SJCRH30 (cell line): ENCODE measurements around the gene TOM1L2. TPM values are rescaled to one million over a fixed set of nuclear protein-coding genes. Genes with fewer than 3 reads are reported as not detected.

Experiments
- DNase-seq, 2 experiments: peaks; one replicate each; pipeline ENCODE4 v3.0.0-alpha.2; 2015 to 2020
- H3K27ac ChIP-seq: fragments of 250-450 bp; sonication (Bioruptor Pico); 2 replicates; pipeline ENCODE4 v1.5.1; 2020; ENCODE audit warnings: mild to moderate bottlenecking, moderate library complexity
- H3K27me3 ChIP-seq: fragments of 250-450 bp; sonication (Bioruptor Pico); 2 replicates; pipeline ENCODE4 v1.5.1; 2020; ENCODE audit warnings: mild to moderate bottlenecking, moderate library complexity
- H3K36me3 ChIP-seq: fragments of 250-450 bp; sonication (Bioruptor Pico); 2 replicates; pipeline ENCODE4 v1.5.1; 2020; ENCODE audit warnings: mild to moderate bottlenecking, moderate library complexity
- H3K4me1 ChIP-seq: fragments of 250-450 bp; sonication (Bioruptor Pico); 2 replicates; pipeline ENCODE4 v1.5.1; 2020; ENCODE audit warnings: mild to moderate bottlenecking, moderate library complexity
- H3K4me3 ChIP-seq: fragments of 250-450 bp; sonication (Bioruptor Pico); 2 replicates; pipeline ENCODE4 v1.5.1; 2020; ENCODE audit warnings: mild to moderate bottlenecking, moderate library complexity
- H3K9me3 ChIP-seq: fragments of 250-450 bp; sonication (Bioruptor Pico); replicated peaks from 2 replicates; pipeline ENCODE4 v1.5.1; 2020; ENCODE audit warnings: mild to moderate bottlenecking, moderate library complexity
- total RNA-seq: library from RNA; depleted of rRNA; stranded (reverse); fragments of >200 nt; shearing (Covaris generic); gene quantifications from 2 replicates; pipeline ENCODE4 v1.2.3, GENCODE V29; 2014

The TOM1L2 gene
- total RNA-seq, 1 experiment from 2014 or later = 30.0 TPM

GRCh38 chr17:17827826-17828621 is 144.2 kb downstream of the TOM1L2 start:
- Histone ChIP-seq H3K4me1 (peaks cover 23% of the 10 kb centered on the region), H3K36me3 (no peaks in the 10 kb centered on the region)

GRCh38 chr17:17826942-17827785 is 145.0 kb downstream of the TOM1L2 start:
- DNase-seq = peak in 1 of 2 experiments; percentile 60
- H3K27ac ChIP-seq = no peak overlapping the region

More at GRCh38 chr17:17827826-17828621, 144.2 kb downstream of the TOM1L2 start:
- H3K4me3 ChIP-seq = no peak overlapping the region
- DNase-seq = no peak
- no peaks in the 10 kb centered on the region for H3K27me3 ChIP-seq
- H3K27ac ChIP-seq = no peak overlapping the region
- no peaks in the 10 kb centered on the region for H3K9me3 ChIP-seq

GRCh38 chr17:17826342-17826713 is 145.9 kb downstream of the TOM1L2 start:
- Histone ChIP-seq H3K36me3 (no peaks in the 10 kb centered on the region), H3K27me3 (no peaks in the 10 kb centered on the region), H3K27ac (no peak overlapping the region), H3K4me3 (no peak overlapping the region), H3K9me3 (no peaks in the 10 kb centered on the region), H3K4me1 (peaks cover 28% of the 10 kb centered on the region)
- no peak for DNase-seq

More at GRCh38 chr17:17826942-17827785, 145.0 kb downstream of the TOM1L2 start:
- peaks cover 28% of the 10 kb centered on the region for H3K4me1 ChIP-seq
- H3K27me3 ChIP-seq = no peaks in the 10 kb centered on the region
- H3K4me3 ChIP-seq = no peak overlapping the region
- H3K9me3 ChIP-seq = no peaks in the 10 kb centered on the region
- H3K36me3 ChIP-seq = no peaks in the 10 kb centered on the region

- Histone ChIP-seq H3K27ac (no peak overlapping the region), H3K27me3 (no peaks in the 10 kb centered on the region), H3K4me3 (no peak overlapping the region), H3K4me1 (peaks cover 29% of the 10 kb centered on the region), H3K36me3 (no peaks in the 10 kb centered on the region), H3K9me3 (no peaks in the 10 kb centered on the region)
- DNase-seq = peak in 1 of 2 experiments; percentile 58
Observed at GRCh38 chr17:17824783-17825614, 147.2 kb downstream of the TOM1L2 start.

GRCh38 chr17:17824119-17824782 is 147.9 kb downstream of the TOM1L2 start:
- Histone ChIP-seq H3K27me3 (no peaks in the 10 kb centered on the region), H3K4me1 (peaks cover 35% of the 10 kb centered on the region), H3K36me3 (no peaks in the 10 kb centered on the region), H3K9me3 (no peaks in the 10 kb centered on the region), H3K4me3 (peak overlapping the region; percentile 48), H3K27ac (peak overlapping the region; percentile 71)
- peak in 1 of 2 experiments; percentile 82 for DNase-seq

GRCh38 chr17:17823433-17824118 is 148.6 kb downstream of the TOM1L2 start:
- DNase-seq = peak; percentile 99 to 100
- H3K4me3 ChIP-seq = peak overlapping the region; percentile 48
- no peaks in the 10 kb centered on the region for H3K27me3 ChIP-seq
- no peaks in the 10 kb centered on the region for H3K36me3 ChIP-seq
- H3K4me1 ChIP-seq = peaks cover 35% of the 10 kb centered on the region
- H3K27ac ChIP-seq = peak overlapping the region; percentile 71
- no peaks in the 10 kb centered on the region for H3K9me3 ChIP-seq

GRCh38 chr17:17822616-17823015 is 149.6 kb downstream of the TOM1L2 start:
- no peak overlapping the region for H3K27ac ChIP-seq
- no peak for DNase-seq
- H3K4me3 ChIP-seq = no peak overlapping the region
- no peaks in the 10 kb centered on the region for H3K36me3 ChIP-seq
- no peaks in the 10 kb centered on the region for H3K27me3 ChIP-seq
- peaks cover 35% of the 10 kb centered on the region for H3K4me1 ChIP-seq
- H3K9me3 ChIP-seq = no peaks in the 10 kb centered on the region

- Histone ChIP-seq H3K4me3 (no peak overlapping the region), H3K9me3 (no peaks in the 10 kb centered on the region), H3K36me3 (no peaks in the 10 kb centered on the region), H3K27me3 (no peaks in the 10 kb centered on the region), H3K4me1 (peaks cover 33% of the 10 kb centered on the region), H3K27ac (no peak overlapping the region)
- no peak for DNase-seq
Observed at GRCh38 chr17:17822189-17822588, 150.0 kb downstream of the TOM1L2 start.

GRCh38 chr17:17820463-17821158 is 151.6 kb downstream of the TOM1L2 start:
- H3K4me1 ChIP-seq = peaks cover 30% of the 10 kb centered on the region
- no peak overlapping the region for H3K27ac ChIP-seq
- H3K36me3 ChIP-seq = no peaks in the 10 kb centered on the region
- no peaks in the 10 kb centered on the region for H3K27me3 ChIP-seq
- DNase-seq = no peak
- H3K4me3 ChIP-seq = no peak overlapping the region
- H3K9me3 ChIP-seq = no peaks in the 10 kb centered on the region

GRCh38 chr17:17820046-17820445 is 152.2 kb downstream of the TOM1L2 start:
- H3K36me3 ChIP-seq = no peaks in the 10 kb centered on the region
- H3K27ac ChIP-seq = no peak overlapping the region
- no peaks in the 10 kb centered on the region for H3K9me3 ChIP-seq
- no peak overlapping the region for H3K4me3 ChIP-seq
- H3K4me1 ChIP-seq = peaks cover 35% of the 10 kb centered on the region
- H3K27me3 ChIP-seq = no peaks in the 10 kb centered on the region
- DNase-seq = no peak

GRCh38 chr17:17819561-17819995 is 152.6 kb downstream of the TOM1L2 start:
- Histone ChIP-seq H3K36me3 (no peaks in the 10 kb centered on the region), H3K9me3 (no peaks in the 10 kb centered on the region), H3K4me1 (peaks cover 35% of the 10 kb centered on the region), H3K27me3 (no peaks in the 10 kb centered on the region), H3K27ac (no peak overlapping the region), H3K4me3 (no peak overlapping the region)
- peak; percentile 91 to 92 for DNase-seq

GRCh38 chr17:17819111-17819510 is 153.1 kb downstream of the TOM1L2 start:
- Histone ChIP-seq H3K27me3 (no peaks in the 10 kb centered on the region), H3K36me3 (no peaks in the 10 kb centered on the region), H3K9me3 (no peaks in the 10 kb centered on the region), H3K4me1 (peaks cover 35% of the 10 kb centered on the region), H3K4me3 (no peak overlapping the region), H3K27ac (no peak overlapping the region)
- DNase-seq = no peak

GRCh38 chr17:17818088-17818526 is 154.1 kb downstream of the TOM1L2 start:
- Histone ChIP-seq H3K27me3 (no peaks in the 10 kb centered on the region), H3K4me3 (no peak overlapping the region), H3K36me3 (no peaks in the 10 kb centered on the region), H3K9me3 (no peaks in the 10 kb centered on the region), H3K27ac (no peak overlapping the region), H3K4me1 (peaks cover 38% of the 10 kb centered on the region)
- DNase-seq = peak; percentile 81 to 86
